HepG2 (cell line): ENCODE data around the gene SMYD4. TPM values are rescaled to one million over a fixed set of nuclear protein-coding genes. Genes with fewer than 3 reads are reported as not detected.

ENCODE experiments used
- AGO2 ChIP-seq: fragments of 200-400 bp; formaldehyde crosslinking; optimal IDR thresholded peaks from 2 replicates; pipeline ENCODE3; 2017; ENCODE audit warnings: mild to moderate bottlenecking, low read depth, low read length, moderate library complexity
- BCL3 ChIP-seq: sonication (generic); formaldehyde crosslinking; IDR thresholded peaks from 2 replicates; pipeline ENCODE4 v1.5.1; 2020; ENCODE audit warnings: mild to moderate bottlenecking, missing genetic modification reagents, moderate library complexity
- CTCF ChIP-seq: sonication (generic); formaldehyde crosslinking; IDR thresholded peaks from 2 replicates; pipeline ENCODE4 v1.5.0; 2020; ENCODE audit warnings: mild to moderate bottlenecking, missing genetic modification reagents, moderate library complexity
- DMTF1 ChIP-seq: sonication (generic); formaldehyde crosslinking; IDR thresholded peaks from 2 replicates; pipeline ENCODE4 v1.4.0; 2020; ENCODE audit warnings: mild to moderate bottlenecking, missing genetic modification reagents
- NR1H2 ChIP-seq: sonication (generic); formaldehyde crosslinking; IDR thresholded peaks from 2 replicates; pipeline ENCODE4 v1.8.1; 2022; ENCODE audit warnings: low read depth, missing genetic modification reagents, borderline replicate concordance
- NR2F2 ChIP-seq: IDR thresholded peaks from 2 replicates; pipeline ENCODE4 v1.6.1; 2012; ENCODE audit warnings: low read depth, inconsistent platforms, borderline replicate concordance
- polyA plus RNA-seq, 8 experiments: library from polyadenylated mRNA; depleted of rRNA in 3 of 8; stranded (reverse) in 7 of 8; unstranded in 1 of 8; fragments of >200 nt; fragmentation: Illumina TruSeq in 4 of 8; extraction: Trizol in 4 of 8; gene quantifications; 2 replicates each; pipeline versions ENCODE4 v1.2.1 to v1.2.3, GENCODE V29; 2011 to 2016; ENCODE audit warnings: low read depth in 4 of 8, missing spikeins in 1 of 8, mixed read lengths in 1 of 8; ENCODE audit not compliant: insufficient read depth in 1 of 8
- total RNA-seq, 5 experiments: library from RNA; depleted of rRNA; stranded (reverse); fragments of >200 nt; fragmentation: Illumina TruSeq; extraction: Trizol; gene quantifications; 2 replicates each; pipeline ENCODE4 v1.2.3, GENCODE V29; 2016; ENCODE audit warnings: low read depth in 1 of 5

SMYD4 gene
- total and polyA plus RNA-seq, 2 of the 13 experiments (the other 11 are each of a cell fraction or from before 2014, with no cell fraction given): 7.4 to 11.3 TPM

GRCh38 chr17:1744551-1745512, 84.9 kb downstream of the SMYD4 start (continued):
- TF ChIP-seq DMTF1 (CRISPR knock-in tag): no peak
- TF ChIP-seq CTCF (CRISPR knock-in tag): no peak
- no peak for TF ChIP-seq BCL3 (CRISPR knock-in tag)
- TF ChIP-seq AGO2: peak; percentile 44
- TF ChIP-seq NR1H2 (CRISPR knock-in tag): no peak
- no peak for TF ChIP-seq NR2F2
- TF ChIP-seq, all 625 proteins: peak for 7
